Neural progenitor cell (in vitro differentiated cells): ENCODE data around the gene CRMP1. TPM values are rescaled to one million over a fixed set of nuclear protein-coding genes. Genes with fewer than 3 reads are reported as not detected.
A peak's percentile ranks its signal among the peaks of the same experiment; 100 is the strongest.

Source experiments
- DNase-seq: peaks from one replicate; pipeline ENCODE4 v3.0.0-alpha.2; 2016; ENCODE audit warnings: low spot score
- H2AFZ ChIP-seq: fragments of 200-600 bp; sonication (generic); replicated peaks from 2 replicates; pipeline ENCODE4 v1.6.1; 2016; ENCODE audit warnings: antibody characterized with exemption
- H3F3A ChIP-seq: fragments of 200-600 bp; sonication (generic); 2 replicates; pipeline ENCODE4 v1.6.1; 2016; ENCODE audit warnings: antibody characterized with exemption, low read depth
- H3K27ac ChIP-seq: fragments of 200-600 bp; sonication (generic); 2 replicates; pipeline ENCODE4 v1.5.1; 2016; ENCODE audit warnings: mild to moderate bottlenecking
- H3K27me3 ChIP-seq: fragments of 200-600 bp; sonication (generic); 2 replicates; pipeline ENCODE4 v1.6.1; 2016; ENCODE audit warnings: mild to moderate bottlenecking, moderate library complexity
- H3K36me3 ChIP-seq: fragments of 200-600 bp; sonication (generic); 2 replicates; pipeline ENCODE4 v1.5.1; 2016
- H3K4me1 ChIP-seq: fragments of 200-600 bp; sonication (generic); 2 replicates; pipeline ENCODE4 v1.6.1; 2016; ENCODE audit warnings: mixed run types
- H3K4me2 ChIP-seq: fragments of 200-600 bp; sonication (generic); 2 replicates; pipeline ENCODE4 v1.6.1; 2016
- H3K4me3 ChIP-seq: fragments of 200-600 bp; sonication (generic); 2 replicates; pipeline ENCODE4 v1.5.1; 2016
- H3K79me2 ChIP-seq: fragments of 200-600 bp; sonication (generic); 2 replicates; pipeline ENCODE4 v1.6.1; 2016; ENCODE audit warnings: low read depth
- H3K9ac ChIP-seq: fragments of 200-600 bp; sonication (generic); 2 replicates; pipeline ENCODE4 v1.6.1; 2016
- H3K9me3 ChIP-seq: fragments of 200-600 bp; sonication (generic); 2 replicates; pipeline ENCODE4 v1.5.1; 2016; ENCODE audit warnings: low read depth
- H4K20me1 ChIP-seq: fragments of 200-600 bp; sonication (generic); 2 replicates; pipeline ENCODE4 v1.6.1; 2016; ENCODE audit warnings: low read depth
- H3K27ac Mint-ChIP-seq: 3 replicates; pipeline ENCODE4 v1.8.0; 2021; ENCODE audit warnings: mixed read lengths
- H3K27me3 Mint-ChIP-seq: 2 replicates; pipeline ENCODE4 v1.8.0; 2022; ENCODE audit warnings: low read depth, mild to moderate bottlenecking, inconsistent platforms, moderate library complexity, mixed read lengths; ENCODE audit not compliant: insufficient read depth
- H3K36me3 Mint-ChIP-seq: 3 replicates; pipeline ENCODE4 v1.8.0; 2021; ENCODE audit warnings: mixed read lengths
- H3K4me1 Mint-ChIP-seq: 3 replicates; pipeline ENCODE4 v1.8.0; 2021; ENCODE audit warnings: mixed read lengths
- H3K4me3 Mint-ChIP-seq: 3 replicates; pipeline ENCODE4 v1.8.0; 2021; ENCODE audit warnings: mild to moderate bottlenecking, moderate library complexity, mixed read lengths
- H3K9me3 Mint-ChIP-seq: 3 replicates; pipeline ENCODE4 v1.8.0; 2020; ENCODE audit warnings: mixed read lengths
- EZH2 ChIP-seq: fragments of 200-600 bp; sonication (generic); IDR thresholded peaks from 2 replicates; pipeline ENCODE4 v1.6.1; 2017; ENCODE audit warnings: antibody characterized with exemption, mild to moderate bottlenecking, moderate library complexity
- EZH2phosphoT487 ChIP-seq: fragments of 200-600 bp; sonication (generic); IDR thresholded peaks from 2 replicates; pipeline ENCODE4 v1.6.1; 2017; ENCODE audit warnings: antibody characterized with exemption
- total RNA-seq: library from RNA; depleted of rRNA; stranded (reverse); fragments of >200 nt; gene quantifications from 2 replicates; pipeline ENCODE4 v1.2.3, GENCODE V29; 2015; ENCODE audit warnings: low replicate concordance
- TF ChIP-seq, protein P1 (sequence below): fragments of 200-600 bp; sonication (generic); IDR thresholded peaks from 2 replicates; pipeline ENCODE4 v1.5.1; 2017; ENCODE audit warnings: antibody characterized with exemption, mild to moderate bottlenecking

Gene CRMP1
- total RNA-seq, 1 donor from 2014 or later, result 91.4 TPM

DNA sequence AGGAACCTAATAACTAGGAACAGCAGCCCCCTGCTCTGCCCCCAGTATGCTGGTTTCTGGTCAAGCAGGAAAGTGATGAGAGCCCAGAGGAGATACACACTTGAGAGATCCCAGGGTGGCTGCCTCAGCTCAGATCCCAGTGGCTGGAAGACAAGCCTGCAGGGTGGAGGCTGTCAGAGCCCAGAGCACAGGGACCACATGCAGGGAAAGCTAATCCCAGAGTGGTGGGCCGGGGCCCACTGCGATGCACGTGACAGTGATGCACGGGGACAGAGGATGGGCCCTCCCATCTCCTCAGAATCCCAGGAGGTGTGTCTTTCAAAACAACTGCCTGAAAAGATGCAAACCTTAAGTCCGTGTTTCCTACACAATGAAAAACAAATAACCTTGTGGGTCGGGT, 29.1 kb upstream of the CRMP1 start:
- Histone ChIP-seq H3K4me3 (no peak overlapping the region), H2AFZ (no peak overlapping the region), H3K79me2 (no peaks in the 10 kb centered on the region), H3K4me1 (peaks cover 10% of the 10 kb centered on the region), H3K4me2 (no peak overlapping the region), H3K27me3 (no peaks in the 10 kb centered on the region), H3K36me3 (no peaks in the 10 kb centered on the region), H3K9me3 (no peaks in the 10 kb centered on the region), H3K27ac (no peak overlapping the region), H3K9ac (no peak overlapping the region), H4K20me1 (no peaks in the 10 kb centered on the region), H3F3A (no peaks in the 10 kb centered on the region)
- peaks cover 30% of the 10 kb centered on the region for H3K4me1 Mint-ChIP-seq
- no peaks in the 10 kb centered on the region for H3K36me3 Mint-ChIP-seq
- DNase-seq, result peak; percentile 51
- TF ChIP-seq EZH2, result no peak
- TF ChIP-seq, protein P1, sequence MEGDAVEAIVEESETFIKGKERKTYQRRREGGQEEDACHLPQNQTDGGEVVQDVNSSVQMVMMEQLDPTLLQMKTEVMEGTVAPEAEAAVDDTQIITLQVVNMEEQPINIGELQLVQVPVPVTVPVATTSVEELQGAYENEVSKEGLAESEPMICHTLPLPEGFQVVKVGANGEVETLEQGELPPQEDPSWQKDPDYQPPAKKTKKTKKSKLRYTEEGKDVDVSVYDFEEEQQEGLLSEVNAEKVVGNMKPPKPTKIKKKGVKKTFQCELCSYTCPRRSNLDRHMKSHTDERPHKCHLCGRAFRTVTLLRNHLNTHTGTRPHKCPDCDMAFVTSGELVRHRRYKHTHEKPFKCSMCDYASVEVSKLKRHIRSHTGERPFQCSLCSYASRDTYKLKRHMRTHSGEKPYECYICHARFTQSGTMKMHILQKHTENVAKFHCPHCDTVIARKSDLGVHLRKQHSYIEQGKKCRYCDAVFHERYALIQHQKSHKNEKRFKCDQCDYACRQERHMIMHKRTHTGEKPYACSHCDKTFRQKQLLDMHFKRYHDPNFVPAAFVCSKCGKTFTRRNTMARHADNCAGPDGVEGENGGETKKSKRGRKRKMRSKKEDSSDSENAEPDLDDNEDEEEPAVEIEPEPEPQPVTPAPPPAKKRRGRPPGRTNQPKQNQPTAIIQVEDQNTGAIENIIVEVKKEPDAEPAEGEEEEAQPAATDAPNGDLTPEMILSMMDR, result no peak
- TF ChIP-seq EZH2phosphoT487, result no peak
- no peak overlapping the region for H3K27ac Mint-ChIP-seq
- H3K4me3 Mint-ChIP-seq, result no peak overlapping the region
- no peaks in the 10 kb centered on the region for H3K9me3 Mint-ChIP-seq
- H3K27me3 Mint-ChIP-seq, result peaks cover 2% of the 10 kb centered on the region

DNA sequence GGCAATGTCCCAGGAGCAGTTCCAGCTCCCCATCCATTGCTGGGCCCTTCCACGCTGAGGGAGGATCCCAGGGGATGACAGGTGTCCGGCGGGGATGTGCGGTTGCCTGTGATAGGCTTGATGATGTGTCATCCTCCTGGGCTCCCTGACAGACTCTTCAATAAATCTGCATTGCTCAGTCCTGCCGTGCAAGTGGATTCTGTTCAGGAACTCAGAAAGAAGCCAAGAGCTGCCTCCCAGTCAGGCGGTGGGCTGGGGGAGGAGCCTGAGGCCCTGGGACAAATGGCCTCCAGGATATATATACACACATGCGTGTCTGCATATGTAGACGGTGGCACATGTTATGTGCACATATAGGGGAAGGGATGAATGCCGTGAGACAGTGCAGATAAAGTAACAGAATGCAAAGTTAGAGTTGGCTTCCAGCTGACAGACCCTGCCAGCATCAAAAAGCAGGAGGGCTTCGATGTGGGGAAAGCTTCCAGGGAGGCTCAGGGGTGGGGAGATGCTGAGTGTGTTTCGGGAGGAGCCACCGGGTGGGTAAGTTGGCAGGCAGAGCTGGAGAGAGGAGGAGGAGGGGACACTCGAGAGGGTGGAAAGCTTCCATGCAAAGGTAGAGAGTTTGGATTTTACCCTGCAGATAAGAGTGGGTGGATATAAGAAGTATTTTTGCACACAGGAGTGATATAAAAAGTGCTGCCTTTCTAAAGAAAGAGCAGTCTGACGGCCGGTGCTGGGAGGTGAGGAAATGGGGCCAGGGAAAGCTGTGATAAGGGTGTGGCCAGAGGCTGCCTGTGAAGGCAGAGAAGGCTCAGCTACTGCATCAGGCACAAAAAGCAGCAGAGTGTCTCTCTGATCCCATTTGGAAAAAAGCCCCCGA, 28.5 kb upstream of the CRMP1 start:
- no peak overlapping the region for H3K27ac ChIP-seq
- H3K27ac Mint-ChIP-seq, result peak overlapping the region; percentile 7
- H3K4me1 ChIP-seq, result peaks cover 10% of the 10 kb centered on the region

DNA sequence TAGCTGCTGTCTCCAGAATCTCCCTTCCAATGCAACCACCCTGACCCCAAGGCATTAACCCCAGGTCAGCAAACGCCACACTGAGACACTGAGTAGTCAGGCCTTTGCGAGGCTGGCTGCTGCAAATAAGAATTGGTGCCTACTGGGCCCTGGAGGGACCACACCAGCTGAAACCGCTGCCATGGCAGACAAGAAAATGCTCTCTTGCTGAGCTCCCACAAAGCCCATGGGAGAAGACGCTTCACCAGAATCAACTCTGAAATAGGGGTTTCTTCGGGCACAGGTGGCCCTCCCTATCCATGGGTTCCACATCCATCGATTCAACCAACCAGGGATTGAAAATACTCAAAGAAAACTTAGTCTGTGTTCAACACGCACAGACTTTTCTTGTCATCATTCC, 26.7 kb upstream of the CRMP1 start:
- H3K27ac ChIP-seq, result no peak overlapping the region
- no peak overlapping the region for H3K27ac Mint-ChIP-seq
- no peak overlapping the region for H3K4me3 ChIP-seq
- H3K27me3 ChIP-seq, result no peaks in the 10 kb centered on the region
- H3K36me3 Mint-ChIP-seq, result no peaks in the 10 kb centered on the region
- H3K4me2 ChIP-seq, result no peak overlapping the region
- peaks cover 2% of the 10 kb centered on the region for H3K27me3 Mint-ChIP-seq
- H3K4me1 Mint-ChIP-seq, result peaks cover 14% of the 10 kb centered on the region
- no peaks in the 10 kb centered on the region for H3F3A ChIP-seq
- TF ChIP-seq EZH2 (no peak), EZH2phosphoT487 (no peak)
- TF ChIP-seq, protein P1, result no peak
- H3K79me2 ChIP-seq, result no peaks in the 10 kb centered on the region
- H2AFZ ChIP-seq, result no peak overlapping the region
- peaks cover 10% of the 10 kb centered on the region for H3K4me1 ChIP-seq
- no peaks in the 10 kb centered on the region for H4K20me1 ChIP-seq
- no peaks in the 10 kb centered on the region for H3K9me3 Mint-ChIP-seq
- no peaks in the 10 kb centered on the region for H3K36me3 ChIP-seq
- no peak for DNase-seq
- no peak overlapping the region for H3K9ac ChIP-seq
- no peaks in the 10 kb centered on the region for H3K9me3 ChIP-seq
- H3K4me3 Mint-ChIP-seq, result no peak overlapping the region

More for the DNA sequence above, 28.5 kb upstream of the CRMP1 start:
- Mint-ChIP-seq H3K27me3 (peaks cover 2% of the 10 kb centered on the region), H3K4me3 (no peak overlapping the region), H3K4me1 (peaks cover 27% of the 10 kb centered on the region), H3K9me3 (no peaks in the 10 kb centered on the region), H3K36me3 (no peaks in the 10 kb centered on the region)
- Histone ChIP-seq H3K36me3 (no peaks in the 10 kb centered on the region), H3K4me3 (no peak overlapping the region), H4K20me1 (no peaks in the 10 kb centered on the region), H3K9me3 (no peaks in the 10 kb centered on the region), H3F3A (no peaks in the 10 kb centered on the region), H2AFZ (peak overlapping the region; percentile 34), H3K4me2 (no peak overlapping the region), H3K79me2 (no peaks in the 10 kb centered on the region), H3K9ac (no peak overlapping the region), H3K27me3 (no peaks in the 10 kb centered on the region)
- no peak for DNase-seq
- TF ChIP-seq EZH2, result no peak
- no peak for TF ChIP-seq EZH2phosphoT487
- TF ChIP-seq, protein P1, result no peak
